Measurements from ENCODE around the gene MBP. TPM values are rescaled to one million over a fixed set of nuclear protein-coding genes. Genes with fewer than 3 reads are reported as not detected.
A peak's percentile ranks its signal among the peaks of the same experiment; 100 is the strongest.

Gene MBP
- total RNA-seq, 1 donor from 2014 or later = 7.7 TPM

- FAIRE-seq (no peak), DNase-seq (ENCODE audit: low spot score in 2 of 2) (no peak)
Measured at GRCh38 chr18:76937597-76937996, 195.0 kb downstream of the MBP start.

- FAIRE-seq = no peak
- no peak for DNase-seq (ENCODE audit: low spot score in 2 of 2)
Measured at GRCh38 chr18:76936877-76937276, 195.7 kb downstream of the MBP start.

GRCh38 chr18:76935722-76936337, 196.8 kb downstream of the MBP start:
- DNase-seq (ENCODE audit: low spot score in 2 of 2) (no peak), FAIRE-seq (no peak)

GRCh38 chr18:76932026-76932819, 200.4 kb downstream of the MBP start:
- FAIRE-seq = no peak
- DNase-seq (ENCODE audit: low spot score in 2 of 2) = peak in 1 of 2 donors; percentile 22

- no peak for DNase-seq (ENCODE audit: low spot score in 2 of 2)
- no peak for FAIRE-seq
Measured at GRCh38 chr18:76931171-76931570, 201.4 kb downstream of the MBP start.

Other genes starting within 250 kb of the MBP start
- gene GALR1, start 117.1 kb upstream of the MBP start, total RNA-seq = under 0.01 TPM